Measurements from ENCODE around the gene DYNC2LI1. TPM values are rescaled to one million over a fixed set of nuclear protein-coding genes. Genes with fewer than 3 reads are reported as not detected.

DYNC2LI1 gene
- total RNA-seq, 4 donors from 2014 or later: 27.0 to 83.8 (median 62.4) TPM

- Histone ChIP-seq H3K36me3 (no peaks in the 10 kb centered on the region), H3K27me3 (no peaks in the 10 kb centered on the region), H3K4me1 (peaks cover 0 to 7% of the 10 kb centered on the region in 2 donors), H3K4me3 (no peak overlapping the region), H3K9me3 (no peaks in the 10 kb centered on the region), H3K27ac (no peak overlapping the region)
- intact Hi-C loops (cut with DNase I; ENCODE audit: low total_unique reads): no loop called here
- no peak for DNase-seq
- TF ChIP-seq CTCF (IDR thresholded peaks at IDR 0.05) (no peak), POLR2A (IDR thresholded peaks at IDR 0.05) (no peak)
Measured at GRCh38 chr2:43729491-43730174, 44.2 kb upstream of the DYNC2LI1 start.

- no peak for TF ChIP-seq CTCF (IDR thresholded peaks at IDR 0.05)
- TF ChIP-seq POLR2A (IDR thresholded peaks at IDR 0.05): no peak
- Histone ChIP-seq H3K4me1 (no peaks in the 10 kb centered on the region), H3K27me3 (no peaks in the 10 kb centered on the region), H3K9me3 (no peaks in the 10 kb centered on the region), H3K36me3 (no peaks in the 10 kb centered on the region), H3K4me3 (no peak overlapping the region), H3K27ac (no peak overlapping the region)
- intact Hi-C loops (cut with DNase I; ENCODE audit: low total_unique reads): no loop called here
- no peak for DNase-seq
Measured at GRCh38 chr2:43731211-43731610, 42.6 kb upstream of the DYNC2LI1 start.

GRCh38 chr2:43736637-43737036 is 37.2 kb upstream of the DYNC2LI1 start:
- intact Hi-C loops (cut with DNase I; ENCODE audit: low total_unique reads): no loop called here
- DNase-seq: no peak
- Histone ChIP-seq H3K27ac (peak overlapping the region; percentile 72 to 85), H3K9me3 (no peaks in the 10 kb centered on the region), H3K27me3 (no peaks in the 10 kb centered on the region), H3K36me3 (no peaks in the 10 kb centered on the region), H3K4me3 (no peak overlapping the region), H3K4me1 (no peaks in the 10 kb centered on the region)
- TF ChIP-seq CTCF (IDR thresholded peaks at IDR 0.05) (no peak), POLR2A (IDR thresholded peaks at IDR 0.05) (no peak)

- H3K4me3 ChIP-seq: no peak overlapping the region
- H3K36me3 ChIP-seq: no peaks in the 10 kb centered on the region
- H3K9me3 ChIP-seq: no peaks in the 10 kb centered on the region
- DNase-seq: peak; percentile 67 to 80
- intact Hi-C loops (cut with DNase I; ENCODE audit: low total_unique reads): no loop called here
- H3K27ac ChIP-seq: peak overlapping the region; percentile 72 to 85
- no peaks in the 10 kb centered on the region for H3K4me1 ChIP-seq
- no peaks in the 10 kb centered on the region for H3K27me3 ChIP-seq
- no peak for TF ChIP-seq POLR2A (IDR thresholded peaks at IDR 0.05)
- TF ChIP-seq CTCF (IDR thresholded peaks at IDR 0.05): no peak
Measured at GRCh38 chr2:43737097-43737854, 36.6 kb upstream of the DYNC2LI1 start.

GRCh38 chr2:43737855-43738254 is 36.0 kb upstream of the DYNC2LI1 start:
- no peaks in the 10 kb centered on the region for H3K9me3 ChIP-seq

More at GRCh38 chr2:43737855-43738254, 36.0 kb upstream of the DYNC2LI1 start:
- Histone ChIP-seq H3K36me3 (no peaks in the 10 kb centered on the region), H3K4me1 (no peaks in the 10 kb centered on the region), H3K4me3 (no peak overlapping the region), H3K27me3 (no peaks in the 10 kb centered on the region), H3K27ac (peak overlapping the region; percentile 72 to 85)
- DNase-seq: no peak
- intact Hi-C loops (cut with DNase I; ENCODE audit: low total_unique reads): no loop called here
- TF ChIP-seq POLR2A (IDR thresholded peaks at IDR 0.05) (no peak), CTCF (IDR thresholded peaks at IDR 0.05) (no peak)
